HG02938 (cell line): ENCODE results near the gene ADARB1.
"Not testable (repeated sequence)": the region's sequence is repeated elsewhere in the genome, so short reads cannot be mapped to it uniquely, and the experiment has no call there.

Experiments
- ATAC-seq: cut with Tn5 transposase; IDR thresholded peaks from one replicate; pipeline ENCODE4 v1.9.1; 2021; ENCODE audit warnings: mild to moderate bottlenecking, moderate library complexity; ENCODE audit not compliant: unreplicated experiment

The ADARB1 gene

DNA sequence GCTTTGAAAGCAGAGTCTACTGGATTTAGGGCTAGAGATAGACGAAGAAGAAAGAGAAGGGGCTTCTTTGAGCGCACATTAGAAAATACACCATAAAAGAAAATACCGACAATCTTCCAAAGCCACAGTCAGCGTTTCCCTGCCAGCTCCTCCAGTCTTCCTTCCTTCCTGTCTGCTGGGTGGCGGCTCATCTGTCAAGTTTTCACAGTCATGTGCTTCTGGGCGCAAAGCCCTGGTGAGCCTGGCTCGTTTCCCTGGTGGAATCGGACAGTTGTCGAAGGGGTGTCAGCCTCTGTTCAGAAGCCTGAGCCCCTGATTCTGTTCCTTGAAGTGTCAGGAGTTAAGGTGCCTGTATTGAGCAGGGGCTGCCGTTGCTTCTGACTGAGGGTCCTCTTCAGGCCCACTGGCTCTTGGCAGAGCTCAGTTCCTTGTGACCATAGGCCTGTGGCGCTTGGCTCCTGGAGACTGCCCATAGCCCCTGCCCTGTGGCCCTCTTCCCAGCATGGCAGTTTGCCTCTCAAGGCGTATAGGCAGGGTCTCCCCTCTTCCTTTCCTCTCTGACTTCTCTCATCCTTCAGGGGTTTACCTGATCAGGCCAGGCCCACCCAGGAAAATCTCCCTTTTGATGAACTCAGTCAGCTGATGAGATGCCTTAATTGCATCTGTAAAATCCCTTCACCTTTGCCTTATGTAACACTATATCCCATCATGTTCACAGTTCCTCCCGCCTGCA is 58.6 kb downstream of the ADARB1 start:
- no peak for ATAC-seq

GRCh38 chr21:45133574-45134278 is 59.3 kb downstream of the ADARB1 start:
- ATAC-seq = not testable (repeated sequence)

- ATAC-seq = no peak
These were observed 60.1 kb downstream of the ADARB1 start for GRCh38 chr21:45134279-45135076.

DNA sequence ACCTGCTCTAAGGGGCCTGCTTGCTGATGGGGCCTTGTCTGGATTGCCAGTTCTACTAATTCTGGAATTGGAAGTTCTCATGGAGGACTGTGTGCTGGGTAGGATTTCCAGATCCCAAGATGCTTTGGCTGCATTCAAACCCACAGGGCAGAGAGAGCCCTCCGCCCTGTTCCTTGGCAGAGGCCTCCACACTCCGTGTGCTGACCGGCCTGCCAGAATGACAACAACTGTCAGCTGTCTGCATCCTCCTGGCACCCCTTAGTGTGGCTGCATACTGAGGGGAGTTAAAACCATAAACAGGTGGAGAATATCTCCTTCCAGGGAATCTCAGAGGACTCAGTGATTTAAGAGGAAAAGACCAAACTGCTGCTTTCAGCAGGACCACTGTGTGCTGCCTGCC is 60.7 kb downstream of the ADARB1 start:
- ATAC-seq = no peak

GRCh38 chr21:45135868-45136267 is 61.5 kb downstream of the ADARB1 start:
- no peak for ATAC-seq

- no peak for ATAC-seq
These were observed 62.1 kb downstream of the ADARB1 start for GRCh38 chr21:45136500-45136899.

DNA sequence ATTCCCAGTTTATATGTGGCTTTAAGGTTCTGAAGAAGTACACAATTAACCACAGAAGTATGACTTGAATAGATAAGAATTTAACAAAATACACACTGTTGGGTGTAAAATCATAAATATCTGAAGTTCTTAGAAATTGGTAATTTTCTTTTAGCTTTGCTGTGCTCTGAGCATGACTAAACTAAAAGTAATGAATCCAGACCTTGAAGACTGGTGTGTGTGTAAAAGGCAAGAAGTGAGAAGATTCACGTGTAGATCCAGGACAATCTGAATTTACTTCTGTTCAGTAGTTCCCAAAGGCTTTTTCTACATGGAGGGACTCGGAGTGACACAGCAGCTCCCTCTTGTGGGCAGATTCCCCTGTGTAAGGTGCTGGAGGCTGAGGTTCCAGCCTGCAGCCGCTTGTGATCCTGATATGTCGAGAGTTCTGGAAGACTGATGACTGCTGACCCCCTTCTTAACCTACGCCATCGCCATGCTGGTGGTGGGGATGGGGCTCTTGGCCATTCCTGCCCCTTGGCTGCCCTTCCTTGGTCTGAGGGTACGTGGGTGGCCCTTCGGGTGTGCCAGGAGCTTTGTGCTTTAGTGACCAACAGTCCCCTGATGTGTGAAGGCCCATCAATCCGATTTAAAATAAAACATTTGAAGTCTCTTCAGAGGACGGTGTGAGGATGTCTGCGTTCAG is 62.7 kb downstream of the ADARB1 start:
- no peak for ATAC-seq

DNA sequence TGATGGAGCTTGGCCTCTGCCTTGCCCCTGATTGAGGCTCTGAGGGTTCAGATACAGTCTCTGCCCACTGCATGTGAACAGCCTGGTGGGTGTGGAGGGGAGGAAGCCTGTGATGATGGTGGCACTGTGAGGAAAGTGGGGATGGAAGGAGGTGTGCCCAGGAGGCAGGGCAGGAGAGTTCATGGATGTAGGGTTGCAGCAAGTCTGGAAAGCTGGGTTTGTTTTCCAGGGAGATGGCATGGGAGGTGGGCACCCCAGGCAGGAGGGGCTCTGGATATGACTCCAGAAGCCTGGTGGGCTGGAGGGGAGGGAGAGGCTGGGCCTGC is 63.2 kb downstream of the ADARB1 start:
- ATAC-seq = no peak

- ATAC-seq = no peak
These were observed 64.0 kb downstream of the ADARB1 start for GRCh38 chr21:45138199-45139002.

DNA sequence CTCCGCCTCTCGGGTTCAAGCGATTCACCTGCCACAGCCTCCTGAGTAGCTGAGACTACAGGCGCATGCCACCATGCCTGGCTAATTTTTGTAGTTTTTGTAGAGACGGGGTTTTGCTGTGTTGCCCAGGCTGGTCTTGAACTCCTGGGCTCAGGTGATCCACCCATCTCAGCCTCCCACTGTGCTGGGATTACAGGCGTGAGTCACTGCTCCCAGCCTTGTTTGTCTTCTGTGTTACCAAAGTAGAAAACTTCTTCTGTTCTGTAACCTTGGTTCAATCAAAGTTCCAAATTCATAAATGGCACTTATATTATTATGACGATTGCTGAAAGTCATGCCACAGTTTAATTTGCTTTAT is 64.6 kb downstream of the ADARB1 start:
- ATAC-seq = not testable (repeated sequence)

GRCh38 chr21:45139473-45139872 is 65.1 kb downstream of the ADARB1 start:
- no peak for ATAC-seq

DNA sequence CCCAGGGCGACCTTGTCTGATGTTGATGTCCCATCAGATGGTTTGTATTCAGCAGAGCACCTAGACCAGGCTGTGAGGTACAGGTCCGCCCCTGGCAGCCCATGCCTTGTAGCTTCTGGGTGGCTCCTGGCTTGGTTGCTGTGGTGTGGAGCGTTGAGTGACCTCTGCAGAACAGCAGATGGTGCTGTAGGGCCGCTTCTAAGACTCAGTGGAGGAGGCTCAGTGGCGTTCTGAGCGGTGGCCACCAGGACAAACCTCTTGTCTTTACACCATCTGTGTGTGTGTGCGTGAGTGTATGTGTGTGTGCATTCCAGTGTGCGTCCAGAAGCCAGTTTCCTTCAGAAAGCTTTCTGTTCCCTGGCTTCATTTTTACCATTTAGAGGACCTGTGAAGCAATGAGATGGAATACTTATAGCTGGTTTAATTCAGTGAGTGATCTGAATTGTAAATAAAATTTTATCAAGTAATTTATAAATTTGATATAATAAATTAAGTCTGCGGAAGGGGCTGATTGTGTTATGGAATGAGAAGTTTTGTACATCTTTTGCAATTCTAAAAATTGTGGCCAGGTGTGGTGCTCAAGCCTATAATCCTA is 66.1 kb downstream of the ADARB1 start:
- peak; percentile 71 for ATAC-seq

GRCh38 chr21:45140944-45141343 is 66.6 kb downstream of the ADARB1 start:
- not testable (repeated sequence) for ATAC-seq

- no peak for ATAC-seq
These were observed 67.1 kb downstream of the ADARB1 start for GRCh38 chr21:45141507-45141906.

DNA sequence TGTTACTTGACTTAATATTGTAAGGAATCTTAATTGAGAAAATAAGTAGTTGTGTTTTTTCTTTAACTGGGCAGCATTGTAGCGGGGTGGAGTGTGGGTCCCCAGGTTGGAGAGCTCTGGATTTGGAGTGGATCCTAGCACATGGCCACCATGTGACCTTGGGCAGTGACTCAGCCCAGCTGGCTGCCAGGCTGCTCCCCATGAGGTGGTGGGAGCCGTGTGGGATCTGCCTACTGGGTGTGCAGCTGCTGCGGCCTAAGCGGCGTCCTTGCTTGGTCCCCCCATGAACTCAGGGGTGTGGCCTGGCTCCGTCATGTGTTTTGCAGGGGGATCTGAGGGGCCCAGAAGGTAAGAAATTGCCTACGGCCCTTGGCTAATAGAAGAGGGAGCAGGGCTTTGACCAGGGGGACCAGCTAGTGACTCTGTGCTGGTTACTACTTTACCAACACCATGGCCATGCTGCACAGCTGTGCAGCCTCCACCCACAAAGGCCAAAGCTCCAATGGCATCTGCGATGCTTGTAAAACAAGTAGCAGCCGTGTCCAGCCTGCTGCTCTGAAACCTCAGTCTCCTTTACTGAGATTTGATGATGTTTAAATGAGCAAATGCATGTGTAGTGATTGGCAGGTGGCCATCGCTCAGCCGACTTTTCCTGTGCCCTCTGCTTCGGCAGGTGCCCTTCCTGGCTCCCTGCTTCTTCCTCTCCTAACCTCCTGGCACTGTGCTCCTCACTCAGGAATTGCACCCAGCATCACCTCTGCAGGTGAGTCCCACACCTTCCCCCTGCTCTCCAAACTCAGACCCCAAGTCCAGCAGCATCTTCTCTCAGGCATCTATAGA is 68.3 kb downstream of the ADARB1 start:
- no peak for ATAC-seq

DNA sequence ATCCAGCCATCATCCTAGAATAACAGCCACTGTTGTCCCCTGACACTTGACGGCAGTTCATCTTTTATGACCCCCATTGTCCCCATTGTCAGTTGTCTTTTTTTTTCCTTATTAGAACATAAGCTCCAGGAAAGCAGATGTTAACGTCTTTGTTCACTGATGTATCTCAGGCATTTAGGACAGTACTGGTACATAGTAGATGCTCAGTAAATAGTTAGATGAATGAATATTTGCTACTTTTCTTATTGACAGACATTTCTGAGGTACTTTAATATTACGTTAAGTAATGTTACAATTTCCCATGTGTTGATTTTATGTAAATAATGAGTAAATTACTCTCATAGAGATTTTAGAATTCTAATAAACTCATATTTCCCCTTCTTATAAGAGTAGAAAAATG is 69.5 kb downstream of the ADARB1 start:
- ATAC-seq = no peak

DNA sequence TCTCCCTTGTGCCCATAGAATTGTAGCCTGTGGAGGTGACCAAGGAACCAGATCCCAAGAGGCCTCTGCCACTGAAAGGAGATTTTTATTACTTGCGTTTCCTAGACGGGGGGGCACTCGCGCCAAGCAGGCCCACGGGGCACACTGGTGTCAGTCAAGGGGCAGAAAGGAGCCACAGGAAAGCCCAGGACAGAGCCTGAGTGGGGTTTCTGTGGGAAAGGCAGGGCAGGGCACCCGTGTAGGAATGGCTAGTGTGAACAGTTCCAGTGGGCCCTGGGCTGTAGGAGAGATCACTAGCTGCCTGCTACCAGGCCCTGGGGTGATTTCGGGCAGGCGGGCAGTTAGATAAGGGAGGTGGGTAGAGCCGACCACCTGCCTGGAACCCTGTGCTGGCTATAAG is 70.8 kb downstream of the ADARB1 start:
- no peak for ATAC-seq

DNA sequence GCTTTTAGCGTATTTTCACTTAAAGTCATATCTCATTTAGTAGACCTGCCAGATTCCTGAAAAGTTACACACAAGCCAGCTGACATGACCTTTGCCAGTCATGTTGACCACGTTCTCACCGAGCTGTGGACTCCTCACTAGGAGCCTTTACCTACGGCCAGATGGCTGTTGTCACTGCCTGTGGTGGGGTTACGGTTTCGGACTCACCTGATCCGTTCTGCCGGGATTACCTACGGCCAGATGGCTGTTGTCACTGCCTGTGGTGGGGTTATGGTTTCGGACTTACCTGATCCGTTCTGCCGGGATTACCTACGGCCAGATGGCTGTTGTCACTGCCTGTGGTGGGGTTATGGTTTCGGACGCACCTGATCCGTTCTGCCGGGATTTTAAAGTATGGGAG is 71.5 kb downstream of the ADARB1 start:
- ATAC-seq = not testable (repeated sequence)

- ATAC-seq = no peak
These were observed 71.9 kb downstream of the ADARB1 start for GRCh38 chr21:45146306-45146705.
